Osteoblast (primary cell): Measurements from ENCODE around the gene SSTR4. TPM values are rescaled to one million over a fixed set of nuclear protein-coding genes. Genes with fewer than 3 reads are reported as not detected.

ENCODE experiments used
- DNase-seq: peaks from one replicate; pipeline ENCODE4 v3.0.0; 2011; ENCODE audit warnings: low spot score, mixed read lengths; ENCODE audit not compliant: insufficient read length; ENCODE audit errors: missing footprints
- H2AFZ ChIP-seq: 2 replicates; pipeline ENCODE4 v1.6.0; 2011; ENCODE audit warnings: mild to moderate bottlenecking, low read length
- H3K27ac ChIP-seq: 2 replicates; pipeline ENCODE4 v1.5.1; 2011; ENCODE audit warnings: mild to moderate bottlenecking, low read depth, low read length, moderate library complexity
- H3K27me3 ChIP-seq: 2 replicates; pipeline ENCODE4 v1.6.0; 2012; ENCODE audit warnings: mild to moderate bottlenecking, control low read depth, inconsistent platforms, low read length, moderate library complexity; ENCODE audit not compliant: insufficient read depth
- H3K36me3 ChIP-seq: 2 replicates; pipeline ENCODE4 v1.5.1; 2011; ENCODE audit warnings: mild to moderate bottlenecking, low read length, control low read depth, moderate library complexity; ENCODE audit not compliant: insufficient read depth
- H3K4me1 ChIP-seq: 2 replicates; pipeline ENCODE4 v1.5.1; 2011; ENCODE audit warnings: mild to moderate bottlenecking, low read length, control low read depth, moderate library complexity; ENCODE audit not compliant: insufficient read depth
- H3K4me2 ChIP-seq: 2 replicates; pipeline ENCODE4 v1.6.0; 2011; ENCODE audit warnings: mild to moderate bottlenecking, low read length; ENCODE audit not compliant: insufficient read depth
- H3K4me3 ChIP-seq: fragments of 200-600 bp; sonication (generic); 3 replicates; pipeline ENCODE4 v1.5.1; 2012; ENCODE audit warnings: mild to moderate bottlenecking, low read length, inconsistent platforms; ENCODE audit not compliant: insufficient read depth
- H3K79me2 ChIP-seq: 2 replicates; pipeline ENCODE4 v1.6.0; 2012; ENCODE audit warnings: mild to moderate bottlenecking, low read length, control low read depth, inconsistent platforms; ENCODE audit not compliant: insufficient read depth
- H3K9me3 ChIP-seq: 2 replicates; pipeline ENCODE4 v1.5.1; 2011; ENCODE audit warnings: low read depth, low read length, control low read depth
- H4K20me1 ChIP-seq: 2 replicates; pipeline ENCODE4 v1.6.0; 2012; ENCODE audit warnings: mild to moderate bottlenecking, low read length, control low read depth; ENCODE audit not compliant: insufficient read depth
- CTCF ChIP-seq: IDR thresholded peaks from 2 replicates; pipeline ENCODE4 v1.5.1; 2011; ENCODE audit warnings: mild to moderate bottlenecking, low read depth, low read length, moderate library complexity; ENCODE audit errors: extremely low read depth
- total RNA-seq: library from RNA; depleted of rRNA; stranded (reverse); fragments of >200 nt; gene quantifications from 2 replicates; pipeline ENCODE4 v1.2.3, GENCODE V29; 2012

SSTR4 gene
- total RNA-seq, 1 donor, result not detected

GRCh38 chr20:23029324-23029723 lies 5.8 kb upstream of the SSTR4 start:
- Histone ChIP-seq H3K9me3 (no peaks in the 10 kb centered on the region), H3K79me2 (no peaks in the 10 kb centered on the region), H3K27me3 (peaks cover 15% of the 10 kb centered on the region), H3K4me3 (no peak overlapping the region), H3K27ac (no peak overlapping the region), H3K4me1 (no peaks in the 10 kb centered on the region), H3K4me2 (no peak overlapping the region), H3K36me3 (no peaks in the 10 kb centered on the region), H2AFZ (no peak overlapping the region), H4K20me1 (no peaks in the 10 kb centered on the region)
- no peak for DNase-seq
- no peak for TF ChIP-seq CTCF

- Histone ChIP-seq H3K27ac (no peak overlapping the region), H3K9me3 (no peaks in the 10 kb centered on the region), H3K4me1 (no peaks in the 10 kb centered on the region), H3K4me3 (no peak overlapping the region), H4K20me1 (no peaks in the 10 kb centered on the region), H3K4me2 (no peak overlapping the region), H2AFZ (no peak overlapping the region), H3K36me3 (no peaks in the 10 kb centered on the region), H3K79me2 (no peaks in the 10 kb centered on the region), H3K27me3 (peaks cover 15% of the 10 kb centered on the region)
- DNase-seq, result no peak
- TF ChIP-seq CTCF, result no peak
These were observed 3.8 kb upstream of the SSTR4 start for GRCh38 chr20:23031346-23031745.

GRCh38 chr20:23032056-23032749 lies 2.9 kb upstream of the SSTR4 start:
- H3K9me3 ChIP-seq, result no peaks in the 10 kb centered on the region
- no peaks in the 10 kb centered on the region for H3K36me3 ChIP-seq
- H3K4me3 ChIP-seq, result no peak overlapping the region
- H3K27me3 ChIP-seq, result peaks cover 23% of the 10 kb centered on the region
- H3K4me2 ChIP-seq, result no peak overlapping the region
- H3K4me1 ChIP-seq, result no peaks in the 10 kb centered on the region
- no peaks in the 10 kb centered on the region for H3K79me2 ChIP-seq
- no peaks in the 10 kb centered on the region for H4K20me1 ChIP-seq
- DNase-seq, result no peak
- no peak overlapping the region for H2AFZ ChIP-seq
- TF ChIP-seq CTCF, result no peak
- H3K27ac ChIP-seq, result no peak overlapping the region

- no peak for DNase-seq
- peaks cover 24% of the 10 kb centered on the region for H3K27me3 ChIP-seq
- H3K36me3 ChIP-seq, result no peaks in the 10 kb centered on the region
- H4K20me1 ChIP-seq, result no peaks in the 10 kb centered on the region
- no peaks in the 10 kb centered on the region for H3K4me1 ChIP-seq
- H3K4me2 ChIP-seq, result no peak overlapping the region
- H3K4me3 ChIP-seq, result no peak overlapping the region
- no peaks in the 10 kb centered on the region for H3K79me2 ChIP-seq
- H3K9me3 ChIP-seq, result no peaks in the 10 kb centered on the region
- TF ChIP-seq CTCF, result no peak
- H2AFZ ChIP-seq, result no peak overlapping the region
- H3K27ac ChIP-seq, result no peak overlapping the region
These were observed 2.4 kb upstream of the SSTR4 start for GRCh38 chr20:23032750-23033078.
